K562 (cell line): ENCODE data around the gene PRDM11. TPM values are rescaled to one million over a fixed set of nuclear protein-coding genes. Genes with fewer than 3 reads are reported as not detected.

ENCODE experiments used
- CBFB ChIP-seq: sonication (generic); formaldehyde crosslinking; IDR thresholded peaks from 2 replicates; pipeline ENCODE4 v1.4.0; 2020; ENCODE audit warnings: mild to moderate bottlenecking, missing genetic modification reagents
- CCAR2 ChIP-seq: fragments of 200-400 bp; formaldehyde crosslinking; IDR thresholded peaks from 2 replicates; pipeline ENCODE4 v1.6.1; 2017; ENCODE audit warnings: mild to moderate bottlenecking, low read depth, low read length
- CHAMP1 ChIP-seq: fragments of 450-650 bp; IDR thresholded peaks from 2 replicates; pipeline ENCODE4 v1.6.1; 2016; ENCODE audit warnings: mild to moderate bottlenecking
- CHCHD3 ChIP-seq: fragments of 250-450 bp; sonication (Bioruptor Pico); IDR thresholded peaks from 2 replicates; pipeline ENCODE4 v2.1.2; 2022; ENCODE audit warnings: mild to moderate bottlenecking
- CHD4 ChIP-seq: fragments of 200-600 bp; sonication (generic); IDR thresholded peaks from 3 replicates; pipeline ENCODE4 v1.6.1; 2012; ENCODE audit warnings: low read depth, mild to moderate bottlenecking, mixed read lengths, low read length, inconsistent platforms; ENCODE audit not compliant: insufficient read depth, insufficient replicate concordance, poor library complexity, severe bottlenecking
- LARP7 ChIP-seq: fragments of 450-650 bp; IDR thresholded peaks from 2 replicates; pipeline ENCODE4 v1.6.1; 2016
- MAZ ChIP-seq, 2 experiments: fragments of 450-650 bp in 1 of 2; sonication (generic) in 1 of 2; formaldehyde crosslinking; IDR thresholded peaks in 1 of 2; conservative IDR thresholded peaks in 1 of 2; 2 replicates each; pipeline versions ENCODE4 v1.4.0 to v1.5.0; 2020; ENCODE audit warnings: mild to moderate bottlenecking in 1 of 2, missing genetic modification reagents in 1 of 2
- MEF2D ChIP-seq: conservative IDR thresholded peaks from 2 replicates; pipeline ENCODE4 v1.6.1; 2016; ENCODE audit warnings: low read depth, missing genetic modification characterization, missing compliant biosample characterization
- NBN ChIP-seq: fragments of 450-650 bp; IDR thresholded peaks from 2 replicates; pipeline ENCODE4 v1.6.1; 2016; ENCODE audit warnings: low read depth, mild to moderate bottlenecking
- NCOA2 ChIP-seq, 2 experiments: fragments of 450-650 bp; IDR thresholded peaks; 2 replicates each; pipeline ENCODE4 v1.6.1; 2018; ENCODE audit warnings: mild to moderate bottlenecking in 2 of 2, moderate library complexity in 1 of 2; ENCODE audit not compliant: partially characterized antibody in 2 of 2
- NFIX ChIP-seq: fragments of 250-450 bp; sonication (Bioruptor Pico); IDR thresholded peaks from 2 replicates; pipeline ENCODE4 v1.4.0; 2020; ENCODE audit warnings: low read depth, mild to moderate bottlenecking, moderate library complexity
- PHB2 ChIP-seq: fragments of 450-650 bp; IDR thresholded peaks from 2 replicates; pipeline ENCODE4 v1.6.1; 2017; ENCODE audit warnings: low read depth
- POLR3A ChIP-seq: IDR thresholded peaks from 2 replicates; pipeline ENCODE4 v1.6.1; 2011; ENCODE audit warnings: borderline replicate concordance, mild to moderate bottlenecking, moderate library complexity; ENCODE audit not compliant: insufficient read length, insufficient read depth; ENCODE audit errors: extremely low read depth
- PTTG1 ChIP-seq: fragments of 450-650 bp; IDR thresholded peaks from 2 replicates; pipeline ENCODE4 v1.6.1; 2016; ENCODE audit warnings: low read depth, mild to moderate bottlenecking, missing genetic modification characterization, missing compliant biosample characterization
- RFX5 ChIP-seq: IDR thresholded peaks from 2 replicates; pipeline ENCODE4 v1.6.1; 2011; ENCODE audit warnings: low read depth, mild to moderate bottlenecking, improper control_type of control experiment, low read length
- RHOXF2B ChIP-seq: fragments of 250-450 bp; sonication (Bioruptor Pico); conservative IDR thresholded peaks from 2 replicates; pipeline ENCODE4 v1.5.1; 2021
- RNF2 ChIP-seq: sonication (generic); IDR thresholded peaks from 2 replicates; pipeline ENCODE4 v1.6.1; 2016
- RUNX1 ChIP-seq: sonication (generic); IDR thresholded peaks from 2 replicates; pipeline ENCODE4 v1.6.1; 2016; ENCODE audit warnings: antibody characterized with exemption, low read depth
- SMAD4 ChIP-seq: fragments of 250-450 bp; sonication (Bioruptor Pico); conservative IDR thresholded peaks from 2 replicates; pipeline ENCODE4 v1.8.0; 2021; ENCODE audit warnings: inconsistent platforms, mild to moderate bottlenecking, moderate library complexity
- TOE1 ChIP-seq, 2 experiments: fragments of 450-650 bp in 1 of 2; sonication (generic) in 1 of 2; formaldehyde crosslinking in 1 of 2; IDR thresholded peaks; 2 replicates each; pipeline versions ENCODE4 v1.7.1 to v1.8.0; 2016 to 2022; ENCODE audit warnings: borderline replicate concordance in 2 of 2, mild to moderate bottlenecking in 2 of 2, antibody characterized with exemption in 1 of 2, inconsistent platforms in 1 of 2, low read depth in 1 of 2, missing genetic modification reagents in 1 of 2, moderate library complexity in 1 of 2
- ZBTB7A ChIP-seq: IDR thresholded peaks from 2 replicates; pipeline ENCODE4 v1.6.1; 2011; ENCODE audit warnings: low read depth, mild to moderate bottlenecking, low read length, moderate library complexity, borderline replicate concordance; ENCODE audit not compliant: control insufficient read depth
- ZBTB8A ChIP-seq: fragments of 450-650 bp; IDR thresholded peaks from 2 replicates; pipeline ENCODE4 v1.6.1; 2018; ENCODE audit warnings: mild to moderate bottlenecking, moderate library complexity; ENCODE audit not compliant: partially characterized antibody
- ZNF133 ChIP-seq: fragments of 250-450 bp; sonication (Bioruptor Pico); IDR thresholded peaks from 2 replicates; pipeline ENCODE4 v1.4.0; 2020; ENCODE audit warnings: mild to moderate bottlenecking
- ZNF347 ChIP-seq: fragments of 450-650 bp; formaldehyde crosslinking; IDR thresholded peaks from 2 replicates; pipeline ENCODE4 v1.4.0; 2020; ENCODE audit warnings: low read depth, mild to moderate bottlenecking, moderate library complexity
- ZNF354B ChIP-seq: fragments of 250-450 bp; sonication (Bioruptor Pico); IDR thresholded peaks from 2 replicates; pipeline ENCODE4 v1.4.0; 2020
- ZNF444 ChIP-seq: fragments of 250-450 bp; sonication (Bioruptor Pico); IDR thresholded peaks from 2 replicates; pipeline ENCODE4 v1.4.0; 2020; ENCODE audit warnings: mild to moderate bottlenecking, moderate library complexity
- ZNF511 ChIP-seq: sonication (generic); formaldehyde crosslinking; IDR thresholded peaks from 2 replicates; pipeline ENCODE4 v1.8.0; 2022; ENCODE audit warnings: mild to moderate bottlenecking, missing genetic modification reagents
- ZNF551 ChIP-seq: fragments of 250-450 bp; sonication (Bioruptor Pico); IDR thresholded peaks from 2 replicates; pipeline ENCODE4 v1.5.0; 2021; ENCODE audit warnings: mild to moderate bottlenecking, moderate library complexity
- polyA plus RNA-seq, 8 experiments: library from polyadenylated mRNA; depleted of rRNA in 4 of 8; stranded (reverse) in 5 of 8; unstranded in 3 of 8; fragments of >200 nt; fragmentation: Nextera tagmentation in 2 of 8; fragmentation: Illumina TruSeq in 1 of 8; extraction: Ambion mirVana in 2 of 8; extraction: Trizol in 1 of 8; gene quantifications; 2 replicates each; pipeline versions ENCODE4 v1.2.1 to v1.2.3, GENCODE V29; 2011 to 2014; ENCODE audit warnings: inconsistent platforms in 1 of 8, missing spikeins in 1 of 8
- total RNA-seq, 7 experiments: library from RNA; depleted of rRNA in 6 of 7; stranded (reverse); fragments of >200 nt in 6 of 7; fragmentation: Illumina TruSeq in 2 of 7; extraction: Trizol in 2 of 7; gene quantifications; 2 replicates each; pipeline versions ENCODE4 v1.2.1 to v1.2.3, GENCODE V29; 2011 to 2021; ENCODE audit warnings: low replicate concordance in 1 of 7

The PRDM11 gene
- total and polyA plus RNA-seq, 9 of the 15 experiments (the other 6 are each of a cell fraction or from before 2014, with no cell fraction given) = 0.01 to 1.1 (median 0.29) TPM

GRCh38 chr11:45097721-45098493 lies 48.5 kb upstream of the PRDM11 start (continued):
- TF ChIP-seq CCAR2 (no peak), TOE1 (IDR thresholded peaks at IDR 0.05; ENCODE audit: borderline replicate concordance) (peak; percentile 96), TOE1 (CRISPR knock-in tag; IDR thresholded peaks at IDR 0.05; ENCODE audit: borderline replicate concordance, low read depth) (no peak), NCOA2 (IDR thresholded peaks at IDR 0.05; ENCODE audit: partially characterized antibody in 2 of 2) (no peak), CHD4 (no peak), NFIX (CRISPR knock-in tag) (no peak), ZBTB8A (no peak), MEF2D (tag) (no peak), ZNF511 (CRISPR knock-in tag) (peak; percentile 87), ZNF444 (CRISPR knock-in tag) (no peak), ZNF347 (CRISPR knock-in tag) (no peak), ZBTB7A (no peak), SMAD4 (CRISPR knock-in tag) (peak; percentile 45; the same call in 1 of the 2 replicates), RFX5 (no peak), PTTG1 (no peak), CHAMP1 (no peak), POLR3A (no peak), CHCHD3 (CRISPR knock-in tag) (no peak), ZNF551 (CRISPR knock-in tag) (no peak), ZNF133 (CRISPR knock-in tag) (no peak), RUNX1 (no peak), PHB2 (no peak), CBFB (CRISPR knock-in tag) (no peak), RNF2 (no peak), RHOXF2B (CRISPR knock-in tag) (no peak), MAZ (CRISPR knock-in tag; conservative IDR thresholded peaks at IDR 0.05 in 1 of 2, IDR thresholded peaks at IDR 0.05 in 1 of 2) (peak in 1 of 2 experiments; percentile 30; a peak in 1 of 4 replicates), ZNF354B (no peak), LARP7 (no peak), NBN (no peak)
